Neuron (in vitro differentiated cells): ENCODE data around the gene ABL2.
"Not testable (repeated sequence)": the region's sequence is repeated elsewhere in the genome, so short reads cannot be mapped to it uniquely, and the experiment has no call there.

Source experiments
- H2AFZ ChIP-seq: one replicate; pipeline ENCODE4 v1.6.1; 2013; ENCODE audit warnings: low read depth, mild to moderate bottlenecking, inconsistent platforms, low read length, moderate library complexity
- H3K27me3 ChIP-seq: one replicate; pipeline ENCODE4 v1.6.1; 2013; ENCODE audit warnings: low read length; ENCODE audit not compliant: insufficient read depth
- H3K36me3 ChIP-seq: one replicate; pipeline ENCODE4 v1.6.1; 2013; ENCODE audit warnings: low read length; ENCODE audit not compliant: insufficient read depth
- H3K4me1 ChIP-seq: one replicate; pipeline ENCODE4 v1.6.1; 2013; ENCODE audit warnings: low read length; ENCODE audit not compliant: insufficient read depth
- H3K4me3 ChIP-seq: 2 replicates; pipeline ENCODE4 v1.5.1; 2013; ENCODE audit warnings: mild to moderate bottlenecking, low read length, moderate library complexity
- H3K9me3 ChIP-seq: one replicate; pipeline ENCODE4 v1.6.1; 2013; ENCODE audit warnings: low read length

Gene ABL2

DNA sequence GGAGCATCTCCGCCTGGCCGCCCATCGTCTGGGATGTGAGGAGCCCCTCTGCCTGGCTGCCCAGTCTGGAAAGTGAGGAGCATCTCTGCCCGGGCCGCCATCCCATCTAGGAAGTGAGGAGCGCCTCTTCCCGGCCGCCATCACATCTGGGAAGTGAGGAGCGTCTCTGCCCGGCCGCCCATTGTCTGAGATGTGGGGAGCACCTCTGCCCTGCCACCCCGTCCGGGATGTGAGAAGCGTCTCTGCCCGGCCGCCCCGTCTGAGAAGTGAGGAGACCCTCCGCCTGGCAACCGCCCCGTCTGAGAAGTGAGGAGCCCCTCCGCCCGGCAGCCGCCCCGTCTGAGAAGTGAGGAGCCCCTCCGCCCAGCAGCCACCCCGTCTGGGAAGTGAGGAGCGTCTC, 94.3 kb downstream of the ABL2 start:
- not testable (repeated sequence) for H3K9me3 ChIP-seq, H3K4me1 ChIP-seq, H3K4me3 ChIP-seq, H2AFZ ChIP-seq, H3K27me3 ChIP-seq, H3K36me3 ChIP-seq

DNA sequence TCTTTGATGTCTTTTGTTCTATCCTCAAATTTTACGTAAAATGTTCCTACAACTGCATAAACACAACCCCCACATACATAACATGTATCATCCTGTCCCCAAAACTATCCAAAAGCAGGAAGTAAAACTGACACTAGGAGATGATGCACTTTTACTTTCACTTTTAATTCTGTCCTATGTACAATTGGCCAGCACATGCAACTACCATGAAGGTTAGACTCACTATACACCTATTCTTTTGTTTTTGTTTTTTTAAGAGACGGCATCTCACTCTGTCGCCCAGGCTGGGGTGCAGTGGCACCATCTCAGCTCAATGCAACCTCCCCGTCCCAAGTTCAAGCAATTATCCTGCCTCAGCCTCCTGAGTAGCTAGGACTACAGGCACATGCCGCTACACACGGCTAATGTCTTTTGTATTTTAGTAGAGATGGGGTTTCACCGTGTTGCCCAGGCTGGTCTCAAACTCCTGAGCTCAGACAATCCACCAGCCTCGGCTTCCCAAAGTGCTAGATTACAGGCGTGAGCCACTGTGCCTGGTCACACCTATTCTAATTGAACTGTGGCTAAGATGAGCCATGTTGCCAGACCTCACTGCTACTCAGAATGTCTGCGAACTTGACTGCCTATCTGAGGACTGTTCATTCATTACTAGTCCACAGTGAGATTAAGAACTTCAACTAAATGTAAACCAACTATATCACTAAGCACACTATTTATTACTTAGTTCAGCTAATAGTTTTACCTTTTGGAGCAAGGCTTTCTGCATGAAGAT, 99.6 kb downstream of the ABL2 start:
- no peaks in the 10 kb centered on the region for H3K27me3 ChIP-seq
- no peaks in the 10 kb centered on the region for H3K9me3 ChIP-seq
- H2AFZ ChIP-seq, result no peak overlapping the region
- H3K4me3 ChIP-seq, result no peak overlapping the region
- H3K4me1 ChIP-seq, result no peaks in the 10 kb centered on the region
- peaks cover 17% of the 10 kb centered on the region for H3K36me3 ChIP-seq

DNA sequence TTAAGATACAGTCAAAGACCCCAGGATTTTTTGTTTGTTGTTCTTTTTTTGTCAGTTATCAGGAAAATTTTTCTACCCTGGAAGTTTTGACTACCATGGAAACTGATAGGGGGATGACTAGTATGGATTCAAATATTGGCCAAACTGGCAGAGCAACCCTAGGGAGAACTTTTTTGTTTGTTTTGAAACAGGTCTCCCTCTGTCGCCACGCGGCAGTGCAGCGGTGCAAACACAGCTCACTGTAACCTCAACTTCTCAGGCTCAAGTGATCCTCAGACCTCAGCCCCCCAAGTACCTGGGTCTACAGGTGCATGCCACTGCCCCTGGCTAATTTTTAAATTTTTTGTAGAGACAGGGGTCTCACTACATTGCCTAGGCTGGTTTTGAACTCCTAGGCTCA, 101.0 kb downstream of the ABL2 start:
- Histone ChIP-seq H3K27me3 (no peaks in the 10 kb centered on the region), H2AFZ (no peak overlapping the region), H3K4me3 (no peak overlapping the region), H3K36me3 (peaks cover 17% of the 10 kb centered on the region), H3K4me1 (no peaks in the 10 kb centered on the region), H3K9me3 (no peaks in the 10 kb centered on the region)

GRCh38 chr1:179127163-179127895, 102.1 kb downstream of the ABL2 start:
- H3K4me1 ChIP-seq, result no peaks in the 10 kb centered on the region
- H3K4me3 ChIP-seq, result no peak overlapping the region
- no peaks in the 10 kb centered on the region for H3K27me3 ChIP-seq
- no peaks in the 10 kb centered on the region for H3K9me3 ChIP-seq
- no peak overlapping the region for H2AFZ ChIP-seq
- peaks cover 17% of the 10 kb centered on the region for H3K36me3 ChIP-seq

DNA sequence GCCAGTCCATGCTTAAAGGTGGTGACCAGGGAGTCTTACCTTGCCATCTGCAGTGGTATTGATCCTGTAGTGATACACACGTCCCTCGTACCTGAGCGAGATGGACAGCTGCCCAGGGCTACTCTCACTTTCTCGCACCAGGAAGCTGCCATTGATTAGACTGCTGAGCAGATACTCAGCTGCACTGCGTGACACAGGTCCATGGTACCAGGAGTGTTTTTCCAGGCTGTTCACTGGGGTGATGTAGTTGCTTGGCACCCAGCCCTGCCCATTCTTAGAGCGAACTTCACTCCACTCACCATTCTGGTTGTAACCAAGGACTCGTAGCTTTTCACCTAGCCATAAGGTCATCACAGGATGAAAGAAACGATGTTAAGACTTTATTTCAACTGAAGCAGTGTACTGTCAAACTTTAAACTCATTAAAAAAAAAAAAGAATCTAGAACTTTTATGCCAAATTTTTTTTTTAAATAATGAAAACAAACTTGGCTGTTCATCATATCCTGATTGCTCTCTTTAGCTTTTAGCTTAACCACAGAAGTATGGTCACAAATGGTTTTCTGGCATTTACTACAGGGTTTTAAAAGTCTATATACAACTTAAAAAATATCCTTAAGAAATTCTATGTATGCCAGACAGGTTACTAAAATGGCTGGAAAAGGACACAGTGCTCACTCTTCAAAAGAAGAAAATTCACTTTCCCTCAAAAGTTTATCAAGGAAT, 103.0 kb downstream of the ABL2 start:
- Histone ChIP-seq H3K9me3 (no peaks in the 10 kb centered on the region), H3K36me3 (peaks cover 18% of the 10 kb centered on the region), H3K4me1 (no peaks in the 10 kb centered on the region), H2AFZ (no peak overlapping the region), H3K4me3 (no peak overlapping the region), H3K27me3 (no peaks in the 10 kb centered on the region)

DNA sequence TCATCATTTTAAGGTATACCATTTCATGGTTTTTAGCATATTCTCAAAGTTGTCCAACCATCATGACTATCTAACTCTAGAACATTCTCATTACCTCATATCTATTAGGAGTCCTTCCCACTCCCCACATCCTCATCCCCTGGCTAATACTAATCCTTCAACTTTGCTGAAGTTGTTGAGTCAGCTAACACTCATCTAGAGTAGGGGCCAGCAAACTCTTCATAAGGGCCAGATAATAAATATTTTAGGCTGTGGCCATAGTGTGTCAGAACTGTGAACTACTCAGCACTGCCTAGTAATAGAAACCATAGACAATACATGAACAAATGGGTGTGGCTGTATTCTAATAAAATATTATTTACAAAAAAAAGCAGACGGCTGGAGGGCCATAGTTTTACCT, 104.6 kb downstream of the ABL2 start:
- Histone ChIP-seq H3K4me1 (no peaks in the 10 kb centered on the region), H3K36me3 (peaks cover 22% of the 10 kb centered on the region), H2AFZ (no peak overlapping the region), H3K9me3 (no peaks in the 10 kb centered on the region), H3K27me3 (no peaks in the 10 kb centered on the region), H3K4me3 (no peak overlapping the region)

- no peak overlapping the region for H2AFZ ChIP-seq
- no peaks in the 10 kb centered on the region for H3K27me3 ChIP-seq
- no peak overlapping the region for H3K4me3 ChIP-seq
- H3K36me3 ChIP-seq, result peaks cover 40% of the 10 kb centered on the region
- no peaks in the 10 kb centered on the region for H3K4me1 ChIP-seq
- no peaks in the 10 kb centered on the region for H3K9me3 ChIP-seq
Measured at GRCh38 chr1:179121159-179121938, 108.1 kb downstream of the ABL2 start.

DNA sequence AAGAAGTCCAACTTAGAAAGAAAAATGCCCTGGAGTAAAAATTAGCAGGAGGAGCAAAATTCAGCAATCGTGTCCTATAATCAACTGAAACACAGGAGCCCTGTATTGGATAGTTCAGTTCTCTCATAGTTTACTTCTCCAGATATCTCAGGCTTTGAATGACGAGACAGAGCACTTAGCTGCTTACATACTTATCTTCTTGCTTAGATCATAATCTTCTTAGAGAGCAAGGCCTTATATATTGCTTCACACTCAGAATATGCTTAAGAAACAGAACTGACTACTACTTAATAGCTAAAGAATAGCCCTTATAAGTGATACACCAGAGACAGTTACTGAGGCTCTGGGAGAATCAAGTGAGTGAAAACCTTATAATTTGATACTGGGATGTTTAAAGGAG, 108.7 kb downstream of the ABL2 start:
- H3K4me1 ChIP-seq, result no peaks in the 10 kb centered on the region
- no peak overlapping the region for H2AFZ ChIP-seq
- H3K9me3 ChIP-seq, result no peaks in the 10 kb centered on the region
- peaks cover 40% of the 10 kb centered on the region for H3K36me3 ChIP-seq
- H3K4me3 ChIP-seq, result no peak overlapping the region
- no peaks in the 10 kb centered on the region for H3K27me3 ChIP-seq

- no peak overlapping the region for H3K4me3 ChIP-seq
- no peak overlapping the region for H2AFZ ChIP-seq
- H3K27me3 ChIP-seq, result no peaks in the 10 kb centered on the region
- H3K4me1 ChIP-seq, result no peaks in the 10 kb centered on the region
- peaks cover 45% of the 10 kb centered on the region for H3K36me3 ChIP-seq
- H3K9me3 ChIP-seq, result no peaks in the 10 kb centered on the region
Measured at GRCh38 chr1:179119513-179119912, 110.0 kb downstream of the ABL2 start.

GRCh38 chr1:179115181-179115580, 114.3 kb downstream of the ABL2 start:
- H3K4me1 ChIP-seq, result no peaks in the 10 kb centered on the region
- no peak overlapping the region for H3K4me3 ChIP-seq
- no peaks in the 10 kb centered on the region for H3K9me3 ChIP-seq
- peaks cover 61% of the 10 kb centered on the region for H3K36me3 ChIP-seq
- H3K27me3 ChIP-seq, result no peaks in the 10 kb centered on the region
- H2AFZ ChIP-seq, result no peak overlapping the region

DNA sequence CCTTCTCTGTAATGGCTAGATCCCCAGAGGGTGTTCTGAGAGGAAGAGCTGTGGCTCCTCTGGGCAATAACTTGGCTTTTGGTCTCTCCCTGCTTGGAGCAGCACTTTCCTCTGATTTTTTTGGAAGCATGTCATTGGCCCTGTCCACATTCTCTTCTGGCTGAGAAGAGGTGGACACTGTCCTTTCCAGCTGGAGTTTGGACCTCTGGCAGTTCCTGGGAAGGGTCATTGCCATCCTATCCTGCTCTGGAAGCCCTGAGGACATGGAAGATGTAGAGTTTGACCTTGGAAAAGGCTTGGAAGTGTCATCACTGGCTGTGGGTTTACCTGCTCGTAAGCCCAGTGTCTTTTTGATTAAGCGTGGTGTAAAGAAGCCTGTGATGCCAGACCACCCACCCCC, 120.8 kb downstream of the ABL2 start:
- H2AFZ ChIP-seq, result no peak overlapping the region
- no peaks in the 10 kb centered on the region for H3K9me3 ChIP-seq
- H3K4me1 ChIP-seq, result no peaks in the 10 kb centered on the region
- H3K36me3 ChIP-seq, result peaks cover 60% of the 10 kb centered on the region
- H3K4me3 ChIP-seq, result no peak overlapping the region
- H3K27me3 ChIP-seq, result no peaks in the 10 kb centered on the region

- no peaks in the 10 kb centered on the region for H3K27me3 ChIP-seq
- H3K4me1 ChIP-seq, result no peaks in the 10 kb centered on the region
- H3K4me3 ChIP-seq, result no peak overlapping the region
- no peak overlapping the region for H2AFZ ChIP-seq
- no peaks in the 10 kb centered on the region for H3K9me3 ChIP-seq
- H3K36me3 ChIP-seq, result peaks cover 57% of the 10 kb centered on the region
Measured at GRCh38 chr1:179107706-179108629, 121.5 kb downstream of the ABL2 start.
